DMS114 treated with DMSO at 0.1 percent for 48 hours (cell line): ENCODE data around the gene CCL4.
"Not testable (repeated sequence)": the region's sequence is repeated elsewhere in the genome, so short reads cannot be mapped to it uniquely, and the experiment has no call there.

Experiments used
- DNase-seq: peaks from one replicate; lab custom pipeline; 2025; ENCODE audit not compliant: unreplicated experiment; lab: John Stamatoyannopoulos, UW

Gene CCL4

DNA sequence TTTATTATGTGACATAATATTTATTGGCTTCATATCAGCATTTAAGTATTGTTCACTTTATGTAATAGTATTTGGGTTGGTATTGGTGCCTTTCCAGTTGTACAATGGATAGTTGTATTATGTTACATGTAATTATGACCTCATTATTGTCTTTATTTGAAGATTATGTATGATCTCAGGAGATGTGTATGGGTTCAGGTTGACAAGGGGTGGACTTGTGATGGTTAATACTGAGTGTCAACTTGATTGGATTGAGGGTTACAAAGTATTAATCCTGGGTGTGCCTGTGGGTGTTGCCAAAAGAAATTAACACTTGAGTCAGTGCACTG is 12.0 kb downstream of the CCL4 start:
- not testable (repeated sequence) for DNase-seq

DNA sequence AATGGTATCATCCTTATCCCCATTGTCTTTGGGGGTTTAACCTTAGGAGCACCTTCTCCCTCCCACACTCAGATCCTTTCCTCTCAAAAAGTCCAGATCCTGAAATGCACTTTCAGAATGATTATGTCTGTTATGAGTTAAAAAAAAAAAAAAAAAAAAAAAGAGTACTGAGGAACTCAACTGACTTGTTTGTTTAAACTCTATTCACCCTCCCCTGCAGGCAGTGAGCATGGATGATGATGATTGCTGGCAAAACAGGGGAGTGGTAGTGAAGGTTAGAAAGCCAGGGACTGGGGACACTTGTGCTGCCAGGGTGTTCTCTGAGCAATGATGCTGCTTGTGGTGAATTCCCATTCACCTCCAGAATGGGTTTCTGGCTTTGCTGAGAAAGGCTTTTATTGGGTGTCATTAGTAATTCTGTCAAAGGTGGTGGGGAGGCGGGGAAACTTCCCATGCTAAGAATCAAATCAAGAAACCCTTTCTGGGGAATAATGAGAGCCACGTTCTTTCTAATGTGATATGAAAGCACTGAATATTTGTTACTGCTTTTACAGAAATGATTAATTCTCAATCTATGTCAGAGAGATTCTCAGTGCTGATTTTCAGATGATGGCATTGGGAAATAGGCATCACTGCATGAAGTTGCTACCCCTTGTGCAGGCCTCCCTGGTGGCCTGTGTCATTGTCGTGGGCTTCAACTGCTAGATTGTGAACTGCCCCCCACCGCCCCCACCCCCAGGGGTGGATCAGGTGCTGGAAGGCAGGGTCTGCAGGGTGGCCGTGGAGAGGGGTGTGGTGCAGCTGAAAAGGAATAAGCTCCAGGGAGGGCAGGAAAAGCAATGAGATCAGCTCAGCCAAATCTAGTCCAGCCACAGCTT is 14.1 kb downstream of the CCL4 start:
- no peak for DNase-seq

- no peak for DNase-seq
These were observed 15.1 kb downstream of the CCL4 start for GRCh38 chr17:36118477-36119353.

DNA sequence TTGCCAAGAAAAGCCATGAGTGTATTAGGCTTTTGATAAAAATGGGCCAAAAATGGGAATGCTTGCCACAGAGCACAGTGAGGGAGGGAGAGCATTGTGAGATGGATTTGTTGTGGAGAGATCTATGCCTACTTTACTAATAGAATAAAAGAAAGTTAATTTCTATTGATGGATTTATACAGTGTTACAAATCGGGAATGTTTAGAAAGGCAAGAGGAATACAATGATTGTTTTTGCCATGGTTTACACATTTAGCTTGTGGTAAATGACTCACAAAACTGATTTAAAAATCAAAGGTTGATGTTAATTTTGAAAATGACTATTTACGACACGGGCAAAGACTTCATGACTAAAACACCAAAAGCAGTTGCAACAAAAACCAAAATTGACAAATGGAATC is 16.6 kb downstream of the CCL4 start:
- DNase-seq, result no peak

- DNase-seq, result not testable (repeated sequence)
These were observed 17.5 kb downstream of the CCL4 start for GRCh38 chr17:36121099-36121498.

DNA sequence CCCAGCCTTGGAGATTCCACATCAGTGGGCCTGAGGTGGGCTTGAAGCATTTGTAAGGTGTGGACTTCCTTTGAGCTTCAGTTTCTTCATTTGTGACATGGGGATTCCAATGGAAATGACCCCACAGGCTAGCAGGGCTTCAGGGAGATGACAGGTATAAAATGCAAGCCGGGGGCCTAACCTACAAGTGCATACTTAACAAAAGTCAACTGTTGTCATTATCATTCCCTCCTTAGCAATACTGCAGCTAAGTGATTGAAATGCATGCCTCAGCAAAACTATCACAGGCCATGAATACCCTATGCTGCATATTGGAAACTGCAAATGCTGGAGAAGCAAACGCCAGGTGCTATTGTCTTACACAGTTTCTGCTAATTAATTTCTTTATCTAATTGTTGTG is 19.8 kb downstream of the CCL4 start:
- DNase-seq, result no peak

DNA sequence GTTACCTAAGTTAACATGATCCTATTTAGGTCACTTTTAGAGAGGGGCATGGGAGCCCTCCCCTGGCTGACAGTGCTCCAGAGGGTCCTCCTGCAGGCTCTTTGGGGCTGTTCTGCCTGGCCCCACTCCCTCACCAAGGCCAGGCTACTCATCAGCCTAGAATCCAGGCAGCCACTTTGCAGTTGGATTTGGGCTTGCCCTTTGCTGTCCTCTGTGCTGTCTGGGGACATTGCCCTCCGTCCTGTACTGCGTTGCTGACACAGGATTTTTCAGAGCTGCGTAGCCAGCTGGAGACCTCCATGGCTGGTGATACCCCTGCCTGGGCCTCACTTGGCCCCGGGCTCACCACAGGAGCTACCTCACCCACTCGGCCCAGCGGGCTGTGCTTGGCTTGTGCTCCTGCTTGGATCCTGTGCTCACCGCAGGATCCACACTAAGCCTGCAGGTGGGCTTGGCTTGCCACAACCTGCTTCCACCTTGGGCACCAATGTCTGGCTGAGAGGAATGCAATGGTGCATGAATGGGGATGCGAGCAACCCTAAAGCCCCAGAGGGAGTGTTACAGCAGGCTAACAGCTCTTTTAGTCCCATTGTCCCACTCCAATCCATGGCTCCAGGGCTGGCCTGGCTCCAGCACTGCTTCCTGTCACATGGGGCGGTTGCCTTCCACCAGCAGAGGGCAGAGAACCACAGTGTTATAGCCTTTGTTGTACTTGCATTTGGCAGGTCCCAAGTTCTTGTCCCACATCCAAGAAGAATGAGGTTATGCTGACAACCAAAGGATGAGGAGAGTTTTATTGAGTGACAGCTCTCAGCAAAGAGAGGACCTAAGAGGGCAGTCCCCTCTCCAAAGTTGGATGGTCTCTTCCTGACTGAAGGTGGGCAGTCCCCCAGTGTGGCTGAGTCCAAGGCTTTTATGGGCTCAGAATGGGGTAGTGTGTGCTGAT is 21.5 kb downstream of the CCL4 start:
- no peak for DNase-seq

- DNase-seq, result no peak
These were observed 23.7 kb downstream of the CCL4 start for GRCh38 chr17:36127199-36127893.

DNA sequence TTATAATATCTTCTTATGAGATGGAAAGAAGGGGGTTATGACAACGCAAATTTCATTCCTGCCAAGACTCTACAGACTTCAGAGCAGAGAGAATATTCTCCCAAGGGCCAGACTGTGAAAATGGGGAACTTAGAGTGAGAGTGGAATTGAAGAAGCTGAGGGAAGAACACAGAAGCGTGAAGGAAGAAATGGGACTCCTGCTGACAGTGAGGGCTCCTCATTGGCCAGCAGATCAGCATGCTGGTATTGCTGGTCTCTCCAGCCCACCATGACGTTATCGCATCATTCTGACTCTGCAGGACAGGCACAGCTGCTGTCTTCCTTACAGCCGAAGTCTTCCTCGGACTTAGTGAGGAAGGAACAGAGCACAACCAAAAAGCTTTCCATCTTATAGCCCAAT is 24.3 kb downstream of the CCL4 start:
- no peak for DNase-seq

DNA sequence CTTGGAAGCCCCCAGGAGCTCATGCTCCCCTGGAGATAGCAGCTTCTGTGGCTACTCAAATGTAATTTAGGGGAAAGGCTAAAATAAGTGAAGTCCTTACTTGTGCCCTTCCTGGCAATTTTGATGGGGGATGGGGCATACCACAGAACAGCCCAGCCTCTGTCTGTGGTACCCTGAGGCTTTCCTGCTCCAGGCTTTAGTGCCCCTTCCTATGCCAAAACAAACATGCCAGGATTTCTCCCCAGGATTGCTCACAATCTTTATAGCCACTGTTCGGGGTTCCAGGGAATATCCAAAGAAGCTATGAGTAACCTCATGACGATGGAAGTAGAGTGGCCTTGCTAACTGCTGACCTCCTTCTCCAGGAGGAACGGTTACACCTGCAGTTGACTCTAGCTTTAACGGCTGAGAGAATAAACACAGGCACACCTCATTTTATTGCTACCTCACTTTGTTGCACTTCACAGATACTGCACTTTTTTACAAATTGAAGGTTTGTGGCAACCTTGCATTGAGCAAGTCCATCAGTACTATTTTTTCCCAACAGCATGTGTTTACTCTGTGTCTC is 24.9 kb downstream of the CCL4 start:
- no peak for DNase-seq

- DNase-seq, result no peak
These were observed 26.0 kb downstream of the CCL4 start for GRCh38 chr17:36129616-36130015.

- DNase-seq, result no peak
These were observed 26.7 kb downstream of the CCL4 start for GRCh38 chr17:36130346-36130745.

DNA sequence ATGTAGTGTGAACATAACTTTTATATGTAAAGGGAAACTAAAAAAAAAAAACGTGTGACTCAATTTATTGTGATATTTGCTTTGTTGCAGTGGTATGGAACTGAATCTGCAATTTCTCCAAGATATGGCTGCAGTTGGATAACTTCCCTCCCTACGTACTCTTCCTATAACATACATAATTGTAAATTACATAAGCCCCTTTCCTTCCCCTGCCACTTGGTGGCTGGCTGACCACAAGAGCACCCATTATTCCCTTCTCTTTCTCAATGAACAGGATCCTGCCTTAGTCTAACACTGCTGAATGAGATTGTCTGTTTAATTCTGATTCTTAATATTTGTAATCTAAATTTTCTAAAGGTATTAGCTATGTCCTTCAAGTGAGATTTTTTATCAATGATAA is 27.8 kb downstream of the CCL4 start:
- DNase-seq, result peak; percentile 17

- DNase-seq, result no peak
These were observed 28.3 kb downstream of the CCL4 start for GRCh38 chr17:36131931-36132330.

DNA sequence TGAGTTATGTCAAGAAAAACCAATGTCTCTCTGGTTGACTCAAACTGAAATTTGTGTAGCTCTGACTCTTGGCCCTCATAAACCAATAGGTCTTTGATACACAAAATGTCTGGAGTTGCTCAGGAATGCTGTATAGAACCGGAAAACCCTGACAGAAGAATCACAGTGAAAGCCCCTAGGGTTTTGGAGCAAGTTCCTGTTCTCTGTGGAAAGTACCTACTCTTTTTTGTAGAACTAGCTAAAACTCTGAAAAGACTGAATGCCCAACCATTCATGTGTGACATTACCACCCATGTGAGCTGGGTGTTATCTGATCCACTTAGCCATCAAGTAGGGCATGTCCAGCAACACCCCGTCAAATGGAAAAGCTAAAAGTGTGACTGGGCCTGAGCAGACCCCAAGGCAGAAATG is 28.8 kb downstream of the CCL4 start:
- no peak for DNase-seq

GRCh38 chr17:36133602-36134236 is 30.1 kb downstream of the CCL4 start:
- no peak for DNase-seq

DNA sequence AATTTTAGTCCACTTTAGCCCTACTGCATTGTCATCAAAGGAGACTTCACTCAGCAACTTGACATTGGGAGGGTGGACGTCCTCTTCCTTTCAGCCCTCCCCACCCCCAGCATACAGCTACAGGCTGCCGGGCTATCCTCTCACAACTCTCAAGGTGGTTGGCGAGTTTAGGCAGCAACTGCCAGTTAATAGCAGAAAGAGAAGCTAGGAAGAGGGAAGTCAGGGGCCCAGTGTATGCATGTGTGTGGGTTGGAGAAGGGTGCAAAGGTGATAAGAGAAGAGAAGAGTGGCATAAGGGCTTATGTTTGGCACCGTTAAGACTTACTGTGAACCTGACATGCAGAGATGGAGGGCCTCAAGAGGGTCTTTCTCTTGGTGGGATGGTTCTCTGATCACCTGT is 31.8 kb downstream of the CCL4 start:
- DNase-seq, result no peak

GRCh38 chr17:36136036-36136435 is 32.4 kb downstream of the CCL4 start:
- DNase-seq, result no peak

GRCh38 chr17:36136439-36136838 is 32.8 kb downstream of the CCL4 start:
- no peak for DNase-seq

DNA sequence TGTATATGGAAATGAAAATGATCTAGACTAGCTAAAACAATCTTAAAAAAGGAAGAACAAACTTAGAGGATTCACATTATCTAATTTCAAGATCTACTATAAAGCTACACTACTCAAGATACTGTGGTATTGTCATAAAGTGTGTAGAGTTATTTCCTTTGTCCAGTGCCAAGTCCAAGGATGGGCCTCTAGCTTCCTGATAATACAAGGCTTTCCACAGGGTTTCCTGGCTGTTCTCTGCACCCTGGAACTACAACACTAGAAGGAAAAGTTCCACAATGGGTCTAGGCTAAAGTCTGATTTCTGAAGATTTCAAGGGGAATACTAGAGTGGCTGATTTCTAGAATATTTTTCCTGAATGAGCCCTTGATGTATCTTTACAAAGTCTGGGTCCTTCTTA is 38.6 kb downstream of the CCL4 start:
- DNase-seq, result no peak
